A673 (cell line): ENCODE results near the gene AARS2. TPM values are rescaled to one million over a fixed set of nuclear protein-coding genes. Genes with fewer than 3 reads are reported as not detected.

Experiments
- BruUV-seq: library from RNA; stranded (reverse); fragments of 400-500 nt; replicated peaks from 2 replicates; lab custom pipeline; 2021; lab: Mats Ljungman, UMichigan
- CTCF ChIA-PET: fragments of 300-600 bp; sonication (Branson Sonifier 250); formaldehyde crosslinking; loops from one replicate; lab custom pipeline; 2022; ENCODE audit warnings: antibody characterized with exemption; lab: Charles Lee
- POLR2A ChIA-PET: fragments of 300-600 bp; sonication (Branson Sonifier 250); formaldehyde crosslinking; loops from one replicate; lab custom pipeline; 2022; ENCODE audit warnings: antibody characterized with exemption; ENCODE audit not compliant: low non-redundant PET; lab: Charles Lee
- DNase-seq: peaks from one replicate; pipeline ENCODE4 v3.0.0-alpha.2; 2015; ENCODE audit warnings: low spot score
- H3K27ac ChIP-seq: fragments of 200-600 bp; sonication (generic); 2 replicates; pipeline ENCODE4 v1.5.1; 2016; ENCODE audit warnings: mixed run types, low read depth, mild to moderate bottlenecking, mixed read lengths, antibody characterized with exemption, low read length; ENCODE audit not compliant: poor library complexity, severe bottlenecking
- H3K27me3 ChIP-seq: fragments of 200-600 bp; sonication (generic); replicated peaks from 2 replicates; pipeline ENCODE4 v1.6.1; 2017; ENCODE audit warnings: mixed run types, low read depth, mild to moderate bottlenecking, mixed read lengths, antibody characterized with exemption, low read length; ENCODE audit not compliant: insufficient read depth, poor library complexity
- H3K36me3 ChIP-seq: fragments of 200-600 bp; sonication (generic); 2 replicates; pipeline ENCODE4 v1.6.1; 2016; ENCODE audit warnings: mixed run types, mild to moderate bottlenecking, mixed read lengths, antibody characterized with exemption, low read length; ENCODE audit not compliant: insufficient read depth, poor library complexity, severe bottlenecking
- H3K4me1 ChIP-seq: fragments of 200-600 bp; sonication (generic); 2 replicates; pipeline ENCODE4 v1.6.1; 2017; ENCODE audit warnings: mixed run types, mild to moderate bottlenecking, mixed read lengths, antibody characterized with exemption, low read length; ENCODE audit not compliant: insufficient read depth, poor library complexity, severe bottlenecking
- H3K4me3 ChIP-seq: fragments of 200-600 bp; sonication (generic); 2 replicates; pipeline ENCODE4 v1.5.1; 2016; ENCODE audit warnings: low read depth, mixed run types, mild to moderate bottlenecking, mixed read lengths, low read length; ENCODE audit not compliant: poor library complexity, severe bottlenecking
- H3K9me3 ChIP-seq: fragments of 200-600 bp; sonication (generic); 2 replicates; pipeline ENCODE4 v1.6.1; 2016; ENCODE audit warnings: mixed run types, low read depth, mild to moderate bottlenecking, mixed read lengths, antibody characterized with exemption, low read length; ENCODE audit not compliant: poor library complexity, severe bottlenecking
- EZH2 ChIP-seq: fragments of 200-600 bp; sonication (generic); IDR thresholded peaks from 2 replicates; pipeline ENCODE4 v1.6.1; 2017; ENCODE audit warnings: borderline replicate concordance, low read depth, mild to moderate bottlenecking, mixed read lengths, antibody characterized with exemption, low read length; ENCODE audit not compliant: poor library complexity, severe bottlenecking
- intact Hi-C: fragments of 100-400 bp; cut with micrococcal nuclease; formaldehyde crosslinking; loops from one replicate; pipeline ENCODE4 v1.10.0; 2022; ENCODE audit not compliant: unreplicated experiment
- total RNA-seq: library from RNA; stranded (reverse); gene quantifications from 2 replicates; pipeline ENCODE4 v1.2.3, GENCODE V29; 2021
- TF ChIP-seq, protein P1 (sequence below): fragments of 300-800, 200-600 bp; sonication (generic); conservative IDR thresholded peaks from 2 replicates; pipeline ENCODE4 v1.5.1; 2017; ENCODE audit warnings: low read depth, mild to moderate bottlenecking, antibody characterized with exemption, low read length, moderate library complexity, mixed read lengths

The AARS2 gene
- total RNA-seq, 1 experiment from 2014 or later, result 25.0 TPM

DNA sequence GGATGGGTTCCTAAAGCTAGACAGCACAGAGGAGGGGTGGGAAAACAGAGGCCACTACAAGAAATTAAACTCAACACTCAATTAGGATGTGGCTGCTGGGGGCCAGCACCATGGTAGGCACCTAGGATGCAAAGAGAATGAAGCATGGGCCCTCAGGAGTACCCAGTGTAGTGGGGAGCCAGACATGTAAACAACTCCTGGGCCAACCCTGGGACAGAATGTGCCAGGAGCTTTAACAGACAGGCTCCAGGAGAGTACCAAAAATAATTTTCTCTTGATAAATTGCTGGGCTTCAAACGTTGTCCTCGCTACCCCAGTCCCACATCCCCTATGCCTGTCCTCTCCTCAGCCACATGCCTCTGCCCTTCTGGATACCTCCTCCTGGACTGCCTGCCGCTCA is 41.2 kb downstream of the AARS2 start:
- intact Hi-C loops, result no loop called here
- DNase-seq, result no peak
- Histone ChIP-seq H3K36me3 (no peaks in the 10 kb centered on the region), H3K4me1 (peaks cover 8% of the 10 kb centered on the region), H3K27ac (no peak overlapping the region), H3K9me3 (no peaks in the 10 kb centered on the region), H3K4me3 (no peak overlapping the region), H3K27me3 (no peaks in the 10 kb centered on the region)
- ChIA-PET CTCF (interaction anchor here (0.6 kb wide), 1 partner anchor 33 kb away, joined by 4 read pairs; no protein-coding TSS in a partner anchor), POLR2A (no interaction called here)
- BruUV-seq, result no TSS peak
- TF ChIP-seq, protein P1, sequence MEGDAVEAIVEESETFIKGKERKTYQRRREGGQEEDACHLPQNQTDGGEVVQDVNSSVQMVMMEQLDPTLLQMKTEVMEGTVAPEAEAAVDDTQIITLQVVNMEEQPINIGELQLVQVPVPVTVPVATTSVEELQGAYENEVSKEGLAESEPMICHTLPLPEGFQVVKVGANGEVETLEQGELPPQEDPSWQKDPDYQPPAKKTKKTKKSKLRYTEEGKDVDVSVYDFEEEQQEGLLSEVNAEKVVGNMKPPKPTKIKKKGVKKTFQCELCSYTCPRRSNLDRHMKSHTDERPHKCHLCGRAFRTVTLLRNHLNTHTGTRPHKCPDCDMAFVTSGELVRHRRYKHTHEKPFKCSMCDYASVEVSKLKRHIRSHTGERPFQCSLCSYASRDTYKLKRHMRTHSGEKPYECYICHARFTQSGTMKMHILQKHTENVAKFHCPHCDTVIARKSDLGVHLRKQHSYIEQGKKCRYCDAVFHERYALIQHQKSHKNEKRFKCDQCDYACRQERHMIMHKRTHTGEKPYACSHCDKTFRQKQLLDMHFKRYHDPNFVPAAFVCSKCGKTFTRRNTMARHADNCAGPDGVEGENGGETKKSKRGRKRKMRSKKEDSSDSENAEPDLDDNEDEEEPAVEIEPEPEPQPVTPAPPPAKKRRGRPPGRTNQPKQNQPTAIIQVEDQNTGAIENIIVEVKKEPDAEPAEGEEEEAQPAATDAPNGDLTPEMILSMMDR, result no peak
- no peak for TF ChIP-seq EZH2

DNA sequence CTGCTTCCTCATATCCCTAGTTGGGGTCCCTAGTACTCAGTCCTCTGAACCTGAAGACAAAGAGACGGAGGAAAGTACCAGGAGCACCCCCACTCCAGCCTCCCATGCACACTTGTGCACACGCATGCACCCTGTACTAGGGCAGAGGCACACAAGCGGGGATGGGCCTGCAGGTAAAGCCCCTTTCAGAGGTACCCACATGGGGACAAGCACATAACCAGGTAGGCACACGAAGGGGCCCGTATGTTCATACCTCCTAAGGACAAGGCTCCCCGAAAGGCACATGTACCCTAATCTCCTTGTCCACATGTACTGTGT is 41.8 kb downstream of the AARS2 start:
- intact Hi-C loops, result no loop called here
- CTCF ChIA-PET, result interaction anchor here (0.6 kb wide), 1 partner anchor 33 kb away, joined by 4 read pairs; no protein-coding TSS in a partner anchor
- H3K4me3 ChIP-seq, result peak overlapping the region; percentile 53
- H3K9me3 ChIP-seq, result no peaks in the 10 kb centered on the region
- H3K27ac ChIP-seq, result no peak overlapping the region
- DNase-seq, result no peak
- POLR2A ChIA-PET, result no interaction called here
- H3K4me1 ChIP-seq, result peaks cover 8% of the 10 kb centered on the region
- BruUV-seq, result no TSS peak
- TF ChIP-seq, protein P1, result no peak
- TF ChIP-seq EZH2, result no peak
- no peaks in the 10 kb centered on the region for H3K36me3 ChIP-seq
- H3K27me3 ChIP-seq, result no peaks in the 10 kb centered on the region

DNA sequence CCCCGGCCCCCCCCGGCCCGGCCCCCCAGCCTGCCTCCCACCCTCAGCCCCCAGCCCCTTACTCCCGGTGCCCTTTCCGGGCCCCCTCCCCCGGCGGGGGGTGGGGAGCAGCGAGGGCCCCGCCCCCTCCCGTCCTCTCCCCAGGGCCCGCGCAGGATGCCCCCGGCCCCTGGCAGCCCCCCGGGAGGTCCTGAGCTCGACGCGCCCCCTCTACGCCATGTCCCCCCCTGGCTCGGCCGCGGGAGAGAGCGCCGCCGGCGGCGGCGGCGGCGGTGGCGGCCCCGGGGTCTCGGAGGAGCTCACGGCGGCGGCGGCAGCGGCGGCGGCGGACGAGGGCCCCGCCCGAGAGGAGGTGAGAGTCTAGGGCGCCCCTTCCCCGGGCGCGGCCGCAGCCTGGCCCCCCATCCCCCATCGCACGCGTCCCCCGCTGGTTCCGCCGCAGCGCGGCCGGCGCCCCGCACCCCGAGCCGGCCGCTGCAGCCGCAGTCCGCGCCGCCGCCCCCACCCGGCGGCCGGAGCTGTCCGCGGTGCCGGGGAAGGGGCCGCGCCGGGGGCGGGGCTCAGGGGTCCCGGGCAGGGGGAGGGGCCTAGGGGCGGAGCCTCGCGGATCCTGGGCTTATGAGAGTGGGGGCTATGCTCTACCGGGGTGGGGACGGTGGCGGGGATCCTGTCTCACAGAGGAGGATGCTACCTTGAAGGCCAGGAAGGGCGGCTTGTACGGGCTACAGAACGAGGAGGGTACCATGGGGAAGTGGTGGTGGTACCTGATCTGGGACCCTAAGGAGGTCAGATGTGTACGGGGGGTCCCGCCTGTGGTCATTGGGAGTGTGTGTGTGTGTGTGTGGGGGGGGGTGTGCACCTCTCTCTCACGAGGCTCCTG is 42.4 kb downstream of the AARS2 start:
- ChIA-PET POLR2A (interaction anchor here (0.6 kb wide), 1 partner anchor 14 kb away, joined by 6 read pairs; no protein-coding TSS in a partner anchor), CTCF (interaction anchor here (0.7 to 1.7 kb wide), 5 partner anchors 34 to 347 kb away, joined by 3 to 6 read pairs (median 3); partner anchors contain the start of gene AARS2)
- Histone ChIP-seq H3K9me3 (no peaks in the 10 kb centered on the region), H3K4me3 (peak overlapping the region; percentile 53), H3K4me1 (peaks cover 8% of the 10 kb centered on the region), H3K27ac (no peak overlapping the region), H3K27me3 (no peaks in the 10 kb centered on the region), H3K36me3 (no peaks in the 10 kb centered on the region)
- DNase-seq, result no peak
- intact Hi-C loops, result no loop called here
- TF ChIP-seq, protein P1, result no peak
- BruUV-seq, result no TSS peak
